OCI-LY3 (cell line): ENCODE results near the gene CTRB2.

Experiments used
- H2AFZ ChIP-seq: fragments of 200-600, 300-600 bp; shearing (Covaris generic); 2 replicates; pipeline ENCODE4 v1.6.0; 2014; ENCODE audit warnings: antibody characterized with exemption, low read depth, low read length
- H3K27ac ChIP-seq: fragments of 200-600, 300-600 bp; sonication (generic); 2 replicates; pipeline ENCODE4 v1.5.1; 2014; ENCODE audit warnings: mild to moderate bottlenecking, low read length, moderate library complexity, mixed read lengths
- H3K27me3 ChIP-seq: fragments of 200-600, 300-600 bp; sonication (generic); 2 replicates; pipeline ENCODE4 v1.6.1; 2014; ENCODE audit warnings: low read depth, low read length, mixed read lengths
- H3K36me3 ChIP-seq: fragments of 200-600, 300-600 bp; sonication (generic); replicated peaks from 2 replicates; pipeline ENCODE3; 2014; ENCODE audit warnings: low read depth, low read length, mixed read lengths
- H3K4me1 ChIP-seq: fragments of 300-600, 200-600 bp; sonication (generic); 2 replicates; pipeline ENCODE4 v1.6.1; 2014; ENCODE audit warnings: low read length, mixed read lengths
- H3K4me2 ChIP-seq: fragments of 200-600, 300-600 bp; sonication (generic); 2 replicates; pipeline ENCODE4 v1.6.1; 2014; ENCODE audit warnings: low read length, mixed read lengths
- H3K4me3 ChIP-seq: fragments of 300-600, 200-600 bp; sonication (generic); 2 replicates; pipeline ENCODE4 v1.5.1; 2014; ENCODE audit warnings: antibody characterized with exemption, mild to moderate bottlenecking, low read length, moderate library complexity
- H3K79me2 ChIP-seq: fragments of 300-600, 200-600 bp; shearing (Covaris generic); 2 replicates; pipeline ENCODE4 v1.6.1; 2014; ENCODE audit warnings: mild to moderate bottlenecking, low read length, mixed read lengths
- H3K9ac ChIP-seq: fragments of 300-600, 200-600 bp; shearing (Covaris generic); 2 replicates; pipeline ENCODE4 v1.6.0; 2014; ENCODE audit warnings: mild to moderate bottlenecking, low read length, moderate library complexity
- H3K9me3 ChIP-seq: fragments of 200-600, 300-600 bp; shearing (Covaris generic); 2 replicates; pipeline ENCODE4 v1.6.1; 2014; ENCODE audit warnings: low read length, mixed read lengths; ENCODE audit not compliant: insufficient read depth
- H4K20me1 ChIP-seq: fragments of 200-600, 300-600 bp; sonication (generic); 2 replicates; pipeline ENCODE4 v1.6.1; 2016; ENCODE audit warnings: low read length, mixed read lengths; ENCODE audit not compliant: insufficient read depth
- EZH2phosphoT487 ChIP-seq: fragments of 200-600 bp; shearing (Covaris generic); IDR thresholded peaks from 2 replicates; pipeline ENCODE4 v1.6.1; 2018; ENCODE audit warnings: antibody characterized with exemption, mixed run types, low read depth
- TF ChIP-seq, protein P1 (sequence below): fragments of 200-600, 300-600 bp; sonication (generic); IDR thresholded peaks from 2 replicates; pipeline ENCODE4 v1.5.1; 2014; ENCODE audit warnings: antibody characterized with exemption, low read length, low read depth

Gene CTRB2

DNA sequence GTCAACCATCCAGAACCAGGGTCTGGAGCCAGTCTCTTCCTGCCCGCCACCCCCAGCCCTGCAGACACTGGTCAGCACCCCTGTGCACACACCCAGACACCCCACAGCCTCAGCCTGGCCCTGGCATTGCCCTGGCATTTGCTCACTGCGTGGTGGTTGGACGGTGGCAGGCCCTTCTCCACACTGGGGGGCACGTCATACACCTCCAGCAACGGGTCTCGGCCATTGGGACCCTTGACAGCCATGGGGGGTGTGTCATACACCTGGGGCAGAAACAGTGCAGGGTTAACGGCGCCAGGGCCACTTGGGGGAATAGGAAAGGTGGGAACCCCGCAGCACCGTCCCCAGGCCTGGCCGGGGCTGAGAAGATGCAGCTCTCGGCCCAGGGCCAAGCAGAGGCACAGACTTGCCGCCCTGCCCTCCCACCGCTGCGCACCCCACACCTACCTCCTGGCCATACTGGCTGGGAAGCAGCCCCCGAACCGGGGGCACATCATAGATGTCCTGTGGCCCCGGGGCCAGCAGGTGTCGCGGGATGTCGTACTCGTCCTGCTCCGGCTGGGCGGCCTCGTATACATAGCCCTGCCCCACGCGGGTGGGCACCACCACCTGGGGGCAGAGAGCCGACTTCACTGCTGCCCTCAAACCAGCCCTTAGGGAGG is 29.9 kb upstream of the CTRB2 start:
- H3K4me3 ChIP-seq = no peak overlapping the region

DNA sequence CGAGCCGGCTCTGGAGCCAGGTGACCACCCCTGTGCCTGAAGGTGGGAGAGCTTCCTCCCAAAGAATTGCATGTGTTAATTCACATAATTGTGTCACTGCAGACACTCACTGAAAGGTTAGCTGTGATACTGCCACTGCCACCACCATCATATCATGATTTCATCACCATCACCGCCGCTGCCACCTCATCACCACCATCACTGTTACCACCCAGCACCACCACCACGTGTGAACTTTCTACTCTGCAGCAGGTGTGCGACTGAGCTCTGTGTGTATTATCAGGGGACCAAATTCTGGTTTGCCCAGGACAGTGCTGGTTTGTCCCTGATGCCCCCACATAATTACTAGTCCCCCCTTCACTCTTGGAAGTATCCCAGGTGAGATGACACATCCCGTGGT is 29.3 kb upstream of the CTRB2 start:
- no peaks in the 10 kb centered on the region for H3K36me3 ChIP-seq
- H3K4me3 ChIP-seq = no peak overlapping the region

More for the DNA sequence above, 29.9 kb upstream of the CTRB2 start:
- H3K36me3 ChIP-seq = no peaks in the 10 kb centered on the region
- H2AFZ ChIP-seq = no peak overlapping the region
- no peaks in the 10 kb centered on the region for H3K27me3 ChIP-seq
- TF ChIP-seq, protein P1, sequence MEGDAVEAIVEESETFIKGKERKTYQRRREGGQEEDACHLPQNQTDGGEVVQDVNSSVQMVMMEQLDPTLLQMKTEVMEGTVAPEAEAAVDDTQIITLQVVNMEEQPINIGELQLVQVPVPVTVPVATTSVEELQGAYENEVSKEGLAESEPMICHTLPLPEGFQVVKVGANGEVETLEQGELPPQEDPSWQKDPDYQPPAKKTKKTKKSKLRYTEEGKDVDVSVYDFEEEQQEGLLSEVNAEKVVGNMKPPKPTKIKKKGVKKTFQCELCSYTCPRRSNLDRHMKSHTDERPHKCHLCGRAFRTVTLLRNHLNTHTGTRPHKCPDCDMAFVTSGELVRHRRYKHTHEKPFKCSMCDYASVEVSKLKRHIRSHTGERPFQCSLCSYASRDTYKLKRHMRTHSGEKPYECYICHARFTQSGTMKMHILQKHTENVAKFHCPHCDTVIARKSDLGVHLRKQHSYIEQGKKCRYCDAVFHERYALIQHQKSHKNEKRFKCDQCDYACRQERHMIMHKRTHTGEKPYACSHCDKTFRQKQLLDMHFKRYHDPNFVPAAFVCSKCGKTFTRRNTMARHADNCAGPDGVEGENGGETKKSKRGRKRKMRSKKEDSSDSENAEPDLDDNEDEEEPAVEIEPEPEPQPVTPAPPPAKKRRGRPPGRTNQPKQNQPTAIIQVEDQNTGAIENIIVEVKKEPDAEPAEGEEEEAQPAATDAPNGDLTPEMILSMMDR = no peak
- TF ChIP-seq EZH2phosphoT487 = no peak
- no peaks in the 10 kb centered on the region for H3K79me2 ChIP-seq
- H3K4me1 ChIP-seq = no peaks in the 10 kb centered on the region
- H3K27ac ChIP-seq = no peak overlapping the region
- H4K20me1 ChIP-seq = peaks cover 3% of the 10 kb centered on the region; the same call in 1 of the 2 replicates
- no peak overlapping the region for H3K9ac ChIP-seq
- H3K9me3 ChIP-seq = no peaks in the 10 kb centered on the region
- H3K4me2 ChIP-seq = no peak overlapping the region

DNA sequence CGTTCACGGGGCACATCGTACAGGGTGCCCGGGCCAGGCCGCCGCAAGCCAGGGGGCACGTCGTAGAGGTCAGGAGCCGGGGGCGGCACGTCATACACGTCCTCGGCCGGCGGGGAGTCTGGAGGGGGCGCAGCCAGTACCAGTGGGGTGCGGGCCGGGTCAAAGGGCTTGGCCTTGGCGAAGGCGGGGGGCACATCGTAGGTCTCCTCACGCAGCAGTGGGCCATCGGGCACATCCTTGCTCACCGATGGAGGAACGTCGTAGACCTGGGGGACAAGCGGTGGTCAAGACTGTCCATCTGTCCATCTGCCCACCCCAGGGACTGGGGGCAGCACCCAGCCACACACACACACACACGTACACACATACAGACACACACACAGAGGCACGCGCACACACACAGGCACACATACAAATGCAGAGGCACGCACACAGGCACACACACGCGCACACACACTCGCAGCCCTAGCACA is 28.8 kb upstream of the CTRB2 start:
- Histone ChIP-seq H3K4me3 (no peak overlapping the region), H4K20me1 (peaks cover 3% of the 10 kb centered on the region; the same call in 1 of the 2 replicates), H3K79me2 (no peaks in the 10 kb centered on the region), H3K9ac (no peak overlapping the region), H3K9me3 (no peaks in the 10 kb centered on the region), H3K4me2 (no peak overlapping the region), H3K4me1 (no peaks in the 10 kb centered on the region), H3K27me3 (no peaks in the 10 kb centered on the region), H3K27ac (no peak overlapping the region), H3K36me3 (no peaks in the 10 kb centered on the region), H2AFZ (no peak overlapping the region)
- no peak for TF ChIP-seq EZH2phosphoT487
- TF ChIP-seq, protein P1 = no peak

More for the DNA sequence above, 29.3 kb upstream of the CTRB2 start:
- Histone ChIP-seq H3K9me3 (no peaks in the 10 kb centered on the region), H3K9ac (no peak overlapping the region), H3K4me1 (no peaks in the 10 kb centered on the region), H3K4me2 (no peak overlapping the region), H4K20me1 (peaks cover 3% of the 10 kb centered on the region; the same call in 1 of the 2 replicates), H3K79me2 (no peaks in the 10 kb centered on the region), H3K27me3 (no peaks in the 10 kb centered on the region), H2AFZ (no peak overlapping the region), H3K27ac (no peak overlapping the region)
- TF ChIP-seq, protein P1 = no peak
- no peak for TF ChIP-seq EZH2phosphoT487

DNA sequence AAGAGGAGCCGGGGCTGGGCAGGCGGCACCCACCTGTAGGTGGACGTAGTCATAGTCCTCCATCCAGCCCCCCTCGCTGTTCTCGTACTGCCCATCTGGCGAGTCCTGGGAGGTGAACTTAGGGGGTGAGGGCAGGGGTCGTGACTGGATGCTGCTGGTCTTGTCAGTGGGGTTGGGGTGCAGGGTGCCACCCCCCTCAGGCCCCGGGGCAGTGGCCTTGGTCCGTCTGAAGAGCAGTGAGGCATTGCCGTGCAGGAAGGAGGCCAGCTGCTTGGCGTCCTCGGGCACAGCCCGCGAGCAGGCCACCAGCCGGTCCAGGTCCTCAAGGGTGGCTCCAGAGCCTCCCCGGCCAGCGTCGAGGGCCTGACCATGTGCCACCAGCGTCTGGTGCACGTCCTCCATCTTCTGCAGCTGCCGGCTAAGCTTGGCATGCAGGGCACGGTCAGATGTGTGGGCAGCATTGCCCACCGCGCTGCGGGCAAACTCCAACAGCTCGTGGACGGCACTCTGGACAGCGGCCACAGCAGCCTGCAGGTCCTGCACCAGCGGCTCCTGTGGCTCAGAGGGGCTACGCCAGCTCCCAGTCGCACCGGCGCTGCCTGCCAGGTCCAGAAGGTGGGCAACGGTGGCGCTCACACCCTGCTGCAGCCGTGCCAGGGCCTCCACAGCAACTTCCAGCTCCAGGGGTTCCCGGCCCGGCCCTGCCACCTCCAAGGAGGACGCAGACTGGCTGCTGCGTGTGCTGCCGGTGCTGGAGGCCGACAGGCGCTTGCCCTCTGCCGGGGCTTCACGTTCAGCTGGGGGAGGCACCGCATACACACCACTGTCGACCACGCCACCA is 28.1 kb upstream of the CTRB2 start:
- Histone ChIP-seq H3K9me3 (no peaks in the 10 kb centered on the region), H3K79me2 (no peaks in the 10 kb centered on the region), H4K20me1 (peaks cover 3% of the 10 kb centered on the region; the same call in 1 of the 2 replicates), H3K4me3 (no peak overlapping the region), H3K4me1 (no peaks in the 10 kb centered on the region), H3K36me3 (no peaks in the 10 kb centered on the region), H3K27ac (no peak overlapping the region), H3K9ac (no peak overlapping the region), H2AFZ (no peak overlapping the region), H3K4me2 (no peak overlapping the region), H3K27me3 (peaks cover 4% of the 10 kb centered on the region)
- TF ChIP-seq, protein P1 = no peak
- no peak for TF ChIP-seq EZH2phosphoT487
